HG03097 (cell line): ENCODE measurements around the gene ULK4.
"Not testable (repeated sequence)": the region's sequence is repeated elsewhere in the genome, so short reads cannot be mapped to it uniquely, and the experiment has no call there.

Source experiments
- ATAC-seq: cut with Tn5 transposase; IDR thresholded peaks from one replicate; pipeline ENCODE4 v1.9.1; 2021; ENCODE audit not compliant: unreplicated experiment, low FRiP score

ULK4 gene

GRCh38 chr3:41592753-41593510 is 369.0 kb downstream of the ULK4 start:
- no peak for ATAC-seq

DNA sequence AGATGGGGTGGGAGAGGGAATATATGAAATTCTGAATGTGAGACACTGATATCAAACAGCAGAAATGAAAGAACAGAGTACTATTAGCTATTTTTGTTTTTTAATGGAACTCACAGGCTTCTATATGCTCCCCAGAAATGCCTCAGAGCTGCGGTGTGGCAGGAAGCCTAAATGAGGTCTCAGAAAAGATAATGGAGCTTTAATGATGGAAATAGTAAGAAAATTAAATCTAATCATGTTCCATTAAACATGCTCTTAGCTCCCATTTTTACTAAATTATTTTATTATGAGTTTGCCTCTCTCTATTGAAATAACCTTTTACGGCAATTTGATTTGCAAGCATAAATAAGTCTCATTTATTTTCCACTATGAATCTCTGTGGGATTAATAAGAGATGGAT is 378.9 kb downstream of the ULK4 start:
- no peak for ATAC-seq

GRCh38 chr3:41581700-41582099 is 380.2 kb downstream of the ULK4 start:
- ATAC-seq = peak; percentile 79

GRCh38 chr3:41580274-41580959 is 381.5 kb downstream of the ULK4 start:
- no peak for ATAC-seq

DNA sequence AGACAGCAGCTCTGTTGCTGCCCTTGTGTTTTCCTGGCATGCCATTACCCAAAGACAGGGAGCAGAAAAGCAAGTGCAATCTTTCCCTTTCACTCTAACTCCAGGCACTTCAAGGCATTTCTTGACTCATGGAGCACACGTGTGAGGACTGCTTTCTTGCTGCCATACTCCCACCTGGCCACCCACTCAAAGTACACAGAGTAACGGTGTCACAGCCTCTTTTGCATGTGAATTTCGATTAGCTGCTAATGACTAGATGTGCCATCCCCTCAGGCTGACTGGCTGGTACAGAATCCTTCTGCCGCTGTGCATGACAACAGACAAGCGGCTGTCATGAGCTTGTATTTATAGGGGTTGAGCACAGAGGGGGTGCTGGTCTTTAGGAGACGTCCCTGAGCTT is 382.0 kb downstream of the ULK4 start:
- ATAC-seq = no peak

- no peak for ATAC-seq
These were observed 383.1 kb downstream of the ULK4 start for GRCh38 chr3:41578798-41579197.

DNA sequence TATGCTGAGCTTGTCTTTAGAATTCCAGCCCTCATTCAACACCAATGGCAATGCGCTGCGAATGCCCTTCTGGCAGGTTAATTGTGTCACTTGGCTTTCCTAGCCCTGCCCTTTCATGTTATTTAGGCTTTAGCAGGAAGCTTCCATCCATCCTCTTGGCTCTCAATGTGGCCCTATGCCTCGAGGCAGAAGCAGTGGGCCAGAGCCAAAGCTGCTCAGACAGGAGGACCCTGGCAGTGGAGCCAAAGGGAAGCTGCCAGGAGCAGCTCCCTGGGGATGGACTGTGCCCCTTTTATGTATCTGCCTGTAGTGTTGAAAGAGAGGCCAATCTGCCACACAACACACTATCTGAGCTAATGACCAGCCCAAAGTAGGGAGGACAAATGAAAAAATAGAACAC is 386.2 kb downstream of the ULK4 start:
- no peak for ATAC-seq

DNA sequence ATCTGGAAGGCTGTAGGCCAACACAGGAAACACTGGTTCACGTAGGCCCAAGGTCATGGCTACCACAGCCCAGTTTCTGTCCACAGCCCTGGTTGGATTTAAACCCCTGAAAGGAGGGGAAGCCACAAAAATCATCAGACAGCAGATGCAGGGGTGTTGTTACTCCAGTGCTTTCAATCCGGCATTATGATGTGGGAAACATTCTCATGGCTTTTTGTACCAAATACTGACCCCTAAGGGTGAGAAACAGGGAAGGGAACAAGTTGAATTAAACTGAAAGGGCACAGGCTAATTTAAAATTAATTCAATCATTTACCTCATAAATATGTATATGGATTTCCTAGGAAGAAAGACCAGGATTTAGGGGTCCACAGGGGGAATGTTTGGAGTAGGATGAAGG is 387.0 kb downstream of the ULK4 start:
- no peak for ATAC-seq

GRCh38 chr3:41573591-41573990 is 388.3 kb downstream of the ULK4 start:
- no peak for ATAC-seq

DNA sequence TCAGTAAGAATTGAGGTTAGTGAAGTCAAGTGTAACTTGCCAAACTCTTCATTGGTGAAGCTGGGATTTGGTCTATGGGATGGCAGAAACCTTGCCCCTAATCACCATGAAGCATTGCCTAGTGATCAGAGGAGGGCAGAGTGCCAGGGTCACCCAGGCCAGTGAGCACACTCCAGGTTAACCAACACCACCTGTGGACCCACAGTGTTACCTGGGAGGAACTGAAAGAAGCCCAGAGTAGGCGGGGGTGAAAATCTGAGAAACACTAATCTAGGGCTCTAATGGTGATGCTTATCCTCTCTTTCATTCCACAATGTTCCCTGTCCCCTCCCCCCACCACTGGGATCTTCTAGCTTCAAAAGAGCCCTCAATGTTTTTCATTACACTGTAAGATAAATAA is 389.8 kb downstream of the ULK4 start:
- no peak for ATAC-seq

DNA sequence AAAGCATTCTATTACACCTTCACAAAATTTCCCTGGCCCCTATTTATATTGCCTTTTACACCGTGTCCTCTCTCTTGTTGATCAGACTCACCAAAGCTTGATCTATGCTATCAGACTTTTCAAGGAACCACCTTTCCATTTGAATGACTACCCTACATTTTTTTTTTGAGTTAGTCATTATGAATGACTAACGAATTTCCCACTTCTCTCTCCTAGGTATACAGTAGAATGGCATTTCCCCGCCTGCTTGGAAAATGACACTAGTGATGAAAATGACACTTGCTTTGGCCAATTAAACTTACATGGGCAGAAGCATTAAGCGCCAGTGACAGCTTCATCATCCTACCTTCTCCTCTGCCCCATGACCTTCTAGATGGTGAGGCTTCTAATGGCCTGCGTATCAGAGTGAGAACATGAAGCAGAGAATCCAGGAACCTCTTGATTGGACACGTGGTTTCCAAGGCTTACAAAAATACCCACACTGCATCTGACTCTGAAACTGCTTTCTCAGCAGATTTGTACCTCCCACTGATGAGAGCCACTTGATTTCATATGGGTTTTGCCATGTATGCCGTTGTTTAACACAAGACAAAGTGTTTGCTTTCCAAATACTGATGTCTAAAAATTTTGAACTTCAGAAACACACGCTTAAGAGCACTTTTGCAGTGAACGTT is 392.1 kb downstream of the ULK4 start:
- no peak for ATAC-seq

GRCh38 chr3:41565948-41566514 is 395.9 kb downstream of the ULK4 start:
- ATAC-seq = no peak

DNA sequence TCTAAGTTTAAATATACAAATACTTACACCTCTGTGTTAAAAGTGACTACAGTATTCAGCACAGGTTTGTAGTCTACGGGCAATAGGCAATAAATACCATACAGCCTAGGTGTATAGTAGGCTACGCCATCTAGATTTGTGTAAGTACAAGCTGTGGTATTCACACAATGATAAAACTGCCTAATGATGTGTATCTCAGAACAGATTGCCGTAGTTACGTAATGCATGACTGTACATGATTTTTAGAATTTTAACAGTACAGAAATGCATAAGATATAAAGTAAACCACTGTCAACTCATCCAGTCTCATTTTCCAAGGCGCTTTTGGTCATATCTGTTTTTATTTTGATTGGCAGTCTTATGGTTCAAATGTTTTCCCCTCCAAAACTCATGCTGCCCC is 396.9 kb downstream of the ULK4 start:
- no peak for ATAC-seq

DNA sequence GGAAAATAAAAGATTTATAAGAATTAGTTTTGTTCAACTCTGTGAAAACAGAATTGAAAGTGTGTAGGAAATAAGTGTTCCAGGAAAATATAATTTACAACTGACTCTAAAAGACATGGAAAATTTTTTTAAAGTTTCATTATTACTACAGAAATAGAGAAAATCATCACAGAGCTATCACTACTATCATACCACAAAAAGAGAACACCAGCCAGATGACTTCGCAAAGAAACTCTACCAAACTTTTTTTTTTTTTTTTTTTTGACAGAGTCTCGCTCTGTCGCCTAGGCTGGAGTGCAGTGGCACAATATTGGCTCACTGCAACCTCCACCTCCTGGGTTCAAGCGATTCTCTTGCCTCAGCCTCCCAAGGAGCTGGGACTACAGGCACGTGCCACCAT is 405.7 kb downstream of the ULK4 start:
- not testable (repeated sequence) for ATAC-seq

GRCh38 chr3:41532976-41533375 is 428.9 kb downstream of the ULK4 start:
- no peak for ATAC-seq

DNA sequence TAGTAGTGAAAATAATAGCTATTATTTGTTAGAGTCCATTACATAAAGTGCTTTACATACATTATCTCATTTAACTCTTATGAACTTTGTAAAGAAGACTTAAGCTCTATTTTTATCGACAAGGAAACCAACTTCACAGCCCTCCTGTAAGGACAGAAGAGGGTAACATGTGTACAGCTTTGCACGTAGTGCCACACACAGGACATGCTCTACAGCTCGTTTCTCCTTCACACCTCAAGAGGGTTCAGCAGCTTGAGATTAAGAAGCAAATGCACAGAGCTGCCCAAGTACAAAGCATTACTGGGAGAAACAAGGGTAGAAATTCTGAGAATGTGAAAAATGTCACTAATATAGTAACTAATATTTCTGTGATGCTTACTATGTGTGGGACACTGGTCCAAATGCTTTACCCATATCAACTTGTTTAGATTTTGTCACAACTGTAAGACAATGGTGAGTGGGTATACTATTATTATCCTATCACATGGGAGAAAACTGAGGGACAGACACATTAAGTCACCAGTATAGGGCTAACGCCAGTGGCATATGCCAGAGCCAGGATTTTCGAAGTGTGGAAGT is 434.8 kb downstream of the ULK4 start:
- no peak for ATAC-seq

- ATAC-seq = no peak
These were observed 436.4 kb downstream of the ULK4 start for GRCh38 chr3:41525303-41526064.

GRCh38 chr3:41523897-41524296 is 438.0 kb downstream of the ULK4 start:
- ATAC-seq = no peak

- peak; percentile 84 for ATAC-seq
These were observed 439.3 kb downstream of the ULK4 start for GRCh38 chr3:41522612-41523011.

DNA sequence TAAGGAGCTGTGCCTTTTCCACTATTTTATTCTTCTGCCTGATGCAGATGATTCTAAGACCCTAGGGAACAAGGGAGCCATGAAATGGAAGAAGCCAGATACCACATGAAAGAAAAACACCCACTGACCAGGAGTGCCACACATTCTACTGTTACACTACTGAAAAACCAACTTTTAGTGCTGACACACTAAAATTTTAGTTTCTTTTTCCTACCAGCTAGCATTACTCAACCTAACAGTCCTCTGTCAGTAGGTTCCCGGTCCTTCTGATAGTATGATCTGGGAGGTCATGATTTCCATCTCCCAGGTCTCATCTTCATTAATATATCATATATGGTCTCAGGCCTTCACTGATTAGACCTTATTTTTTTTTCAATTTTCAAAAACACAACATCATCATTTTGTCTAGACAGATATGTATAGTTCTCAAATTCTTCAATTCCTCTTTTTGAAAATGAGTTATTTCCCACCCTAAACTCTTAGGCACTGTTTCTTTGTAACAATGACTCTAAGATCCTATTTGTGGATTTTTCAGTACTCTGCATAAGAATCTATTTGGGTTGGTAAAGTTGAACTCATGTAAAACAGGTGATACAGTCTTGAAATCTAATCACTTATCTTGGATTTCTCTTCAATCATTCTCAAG is 440.8 kb downstream of the ULK4 start:
- ATAC-seq = no peak
